ENCODE data around the gene WDR7.

Gene WDR7

GRCh38 chr18:56726906-56727305, 75.7 kb downstream of the WDR7 start:
- no peaks in the 10 kb centered on the region for H3K4me1 Mint-ChIP-seq
- no peak overlapping the region for H3K27ac Mint-ChIP-seq
- peaks cover 66% of the 10 kb centered on the region for H3K36me3 Mint-ChIP-seq
- H3K9me3 Mint-ChIP-seq = peaks cover 2% of the 10 kb centered on the region
- no peaks in the 10 kb centered on the region for H3K27me3 Mint-ChIP-seq
- no peak for ATAC-seq
- no peak overlapping the region for H3K4me3 Mint-ChIP-seq

- Mint-ChIP-seq H3K4me1 (no peaks in the 10 kb centered on the region), H3K27me3 (no peaks in the 10 kb centered on the region), H3K4me3 (no peak overlapping the region), H3K9me3 (peaks cover 2% of the 10 kb centered on the region), H3K36me3 (peaks cover 61% of the 10 kb centered on the region), H3K27ac (no peak overlapping the region)
- ATAC-seq = no peak
Observed at GRCh38 chr18:56727399-56727798, 76.2 kb downstream of the WDR7 start.

GRCh38 chr18:56728741-56729140, 77.6 kb downstream of the WDR7 start:
- H3K36me3 Mint-ChIP-seq = peaks cover 48% of the 10 kb centered on the region
- no peaks in the 10 kb centered on the region for H3K4me1 Mint-ChIP-seq
- no peak overlapping the region for H3K4me3 Mint-ChIP-seq
- no peak overlapping the region for H3K27ac Mint-ChIP-seq
- H3K27me3 Mint-ChIP-seq = no peaks in the 10 kb centered on the region
- H3K9me3 Mint-ChIP-seq = no peaks in the 10 kb centered on the region
- ATAC-seq = no peak

GRCh38 chr18:56738184-56738583, 87.0 kb downstream of the WDR7 start:
- H3K4me1 Mint-ChIP-seq = no peaks in the 10 kb centered on the region
- H3K4me3 Mint-ChIP-seq = no peak overlapping the region
- no peak for ATAC-seq
- peaks cover 51% of the 10 kb centered on the region for H3K36me3 Mint-ChIP-seq
- no peaks in the 10 kb centered on the region for H3K9me3 Mint-ChIP-seq
- no peaks in the 10 kb centered on the region for H3K27me3 Mint-ChIP-seq
- no peak overlapping the region for H3K27ac Mint-ChIP-seq

- Mint-ChIP-seq H3K36me3 (peaks cover 40% of the 10 kb centered on the region), H3K27ac (no peak overlapping the region), H3K27me3 (no peaks in the 10 kb centered on the region), H3K9me3 (no peaks in the 10 kb centered on the region), H3K4me1 (no peaks in the 10 kb centered on the region), H3K4me3 (no peak overlapping the region)
- no peak for ATAC-seq
Observed at GRCh38 chr18:56739731-56740130, 88.6 kb downstream of the WDR7 start.

GRCh38 chr18:56740645-56741044, 89.5 kb downstream of the WDR7 start:
- Mint-ChIP-seq H3K36me3 (peaks cover 31% of the 10 kb centered on the region), H3K4me1 (no peaks in the 10 kb centered on the region), H3K4me3 (no peak overlapping the region), H3K27me3 (no peaks in the 10 kb centered on the region), H3K9me3 (no peaks in the 10 kb centered on the region), H3K27ac (no peak overlapping the region)
- no peak for ATAC-seq

- Mint-ChIP-seq H3K27ac (no peak overlapping the region), H3K4me3 (no peak overlapping the region), H3K4me1 (peaks cover 6% of the 10 kb centered on the region), H3K9me3 (no peaks in the 10 kb centered on the region), H3K27me3 (no peaks in the 10 kb centered on the region), H3K36me3 (peaks cover 24% of the 10 kb centered on the region)
- no peak for ATAC-seq
Observed at GRCh38 chr18:56741685-56742084, 90.5 kb downstream of the WDR7 start.

GRCh38 chr18:56743115-56743514, 92.0 kb downstream of the WDR7 start:
- Mint-ChIP-seq H3K9me3 (no peaks in the 10 kb centered on the region), H3K36me3 (peaks cover 17% of the 10 kb centered on the region), H3K27ac (no peak overlapping the region), H3K4me1 (peaks cover 17% of the 10 kb centered on the region), H3K27me3 (no peaks in the 10 kb centered on the region), H3K4me3 (no peak overlapping the region)
- ATAC-seq = no peak

GRCh38 chr18:56747032-56747658, 96.0 kb downstream of the WDR7 start:
- ATAC-seq = peak; percentile 80

GRCh38 chr18:56747857-56748256, 96.7 kb downstream of the WDR7 start:
- Mint-ChIP-seq H3K4me3 (no peak overlapping the region), H3K27ac (no peak overlapping the region), H3K9me3 (no peaks in the 10 kb centered on the region), H3K4me1 (peaks cover 17% of the 10 kb centered on the region), H3K36me3 (peaks cover 6% of the 10 kb centered on the region), H3K27me3 (no peaks in the 10 kb centered on the region)
- ATAC-seq = no peak

More at GRCh38 chr18:56747032-56747658, 96.0 kb downstream of the WDR7 start:
- H3K27me3 Mint-ChIP-seq = no peaks in the 10 kb centered on the region
- H3K9me3 Mint-ChIP-seq = no peaks in the 10 kb centered on the region
- H3K36me3 Mint-ChIP-seq = peaks cover 6% of the 10 kb centered on the region
- H3K27ac Mint-ChIP-seq = no peak overlapping the region
- peaks cover 17% of the 10 kb centered on the region for H3K4me1 Mint-ChIP-seq
- no peak overlapping the region for H3K4me3 Mint-ChIP-seq

GRCh38 chr18:56748698-56749268, 97.6 kb downstream of the WDR7 start:
- no peaks in the 10 kb centered on the region for H3K9me3 Mint-ChIP-seq
- no peak overlapping the region for H3K4me3 Mint-ChIP-seq
- ATAC-seq = no peak
- H3K4me1 Mint-ChIP-seq = peaks cover 17% of the 10 kb centered on the region
- H3K27me3 Mint-ChIP-seq = no peaks in the 10 kb centered on the region
- peaks cover 6% of the 10 kb centered on the region for H3K36me3 Mint-ChIP-seq
- no peak overlapping the region for H3K27ac Mint-ChIP-seq

- H3K4me1 Mint-ChIP-seq = no peaks in the 10 kb centered on the region
- no peaks in the 10 kb centered on the region for H3K9me3 Mint-ChIP-seq
- H3K27ac Mint-ChIP-seq = no peak overlapping the region
- ATAC-seq = no peak
- no peaks in the 10 kb centered on the region for H3K27me3 Mint-ChIP-seq
- H3K4me3 Mint-ChIP-seq = no peak overlapping the region
- H3K36me3 Mint-ChIP-seq = peaks cover 29% of the 10 kb centered on the region
Observed at GRCh38 chr18:56756966-56757365, 105.8 kb downstream of the WDR7 start.

- Mint-ChIP-seq H3K27ac (no peak overlapping the region), H3K27me3 (no peaks in the 10 kb centered on the region), H3K9me3 (no peaks in the 10 kb centered on the region), H3K4me3 (no peak overlapping the region), H3K4me1 (no peaks in the 10 kb centered on the region), H3K36me3 (peaks cover 57% of the 10 kb centered on the region)
- ATAC-seq = no peak
Observed at GRCh38 chr18:56770097-56770496, 118.9 kb downstream of the WDR7 start.

GRCh38 chr18:56770873-56771272, 119.7 kb downstream of the WDR7 start:
- Mint-ChIP-seq H3K27me3 (no peaks in the 10 kb centered on the region), H3K9me3 (no peaks in the 10 kb centered on the region), H3K4me3 (no peak overlapping the region), H3K4me1 (no peaks in the 10 kb centered on the region), H3K36me3 (peaks cover 56% of the 10 kb centered on the region), H3K27ac (no peak overlapping the region)
- no peak for ATAC-seq

- H3K27me3 Mint-ChIP-seq = no peaks in the 10 kb centered on the region
- peaks cover 23% of the 10 kb centered on the region for H3K36me3 Mint-ChIP-seq
- H3K27ac Mint-ChIP-seq = no peak overlapping the region
- no peaks in the 10 kb centered on the region for H3K4me1 Mint-ChIP-seq
- H3K9me3 Mint-ChIP-seq = no peaks in the 10 kb centered on the region
- H3K4me3 Mint-ChIP-seq = no peak overlapping the region
- ATAC-seq = no peak
Observed at GRCh38 chr18:56775701-56776100, 124.5 kb downstream of the WDR7 start.

- Mint-ChIP-seq H3K4me3 (no peak overlapping the region), H3K27me3 (no peaks in the 10 kb centered on the region), H3K36me3 (peaks cover 42% of the 10 kb centered on the region), H3K27ac (no peak overlapping the region), H3K9me3 (no peaks in the 10 kb centered on the region), H3K4me1 (no peaks in the 10 kb centered on the region)
- no peak for ATAC-seq
Observed at GRCh38 chr18:56787390-56787789, 136.2 kb downstream of the WDR7 start.

Data from stimulated activated memory B cell treated with anti-CD40 and anti-IgM and Interleukin-4, amounts not matched to agents 10 μg/mL and 1 μg/mL and 100 μg/mL, for 72 hours (primary cell).